Endothelial cell of umbilical vein (primary cell): ENCODE data around the gene TSSK6. TPM values are rescaled to one million over a fixed set of nuclear protein-coding genes. Genes with fewer than 3 reads are reported as not detected.

ENCODE experiments used
- BruUV-seq: library from RNA; stranded (reverse); fragments of 400-500 nt; replicated peaks from 2 replicates; lab custom pipeline; 2021; lab: Mats Ljungman, UMichigan
- CTCF ChIA-PET: fragments of 300-600, 350-600 bp; sonication (Branson Sonifier 250); formaldehyde crosslinking; loops from one replicate; lab custom pipeline; 2021; ENCODE audit warnings: antibody characterized with exemption, inconsistent platforms; lab: Charles Lee
- POLR2A ChIA-PET: fragments of 300-600, 350-600 bp; sonication (Branson Sonifier 250); formaldehyde crosslinking; loops from one replicate; lab custom pipeline; 2021; ENCODE audit warnings: antibody characterized with exemption, inconsistent platforms; lab: Charles Lee
- DNase-seq: peaks from one replicate; pipeline ENCODE4 v3.0.0-alpha.2; 2011; ENCODE audit warnings: low read depth, low spot score
- FAIRE-seq: peaks from 2 replicates; lab custom pipeline; 2011; peaks lifted over from hg19 to GRCh38; lab: Jason Lieb, UNC
- H2AFZ ChIP-seq: 2 replicates; pipeline ENCODE4 v1.6.0; 2012; ENCODE audit warnings: low read depth, low read length, control low read depth, inconsistent platforms
- H3K27ac ChIP-seq: 2 replicates; pipeline ENCODE4 v1.5.1; 2011; ENCODE audit warnings: low read depth, mild to moderate bottlenecking, control low read depth, low read length, moderate library complexity; ENCODE audit not compliant: insufficient read depth
- H3K27me3 ChIP-seq, 2 experiments: 2 replicates each; pipeline versions ENCODE4 v1.6.0 to v1.6.1; 2011; ENCODE audit warnings: low read length in 2 of 2, mixed read lengths in 1 of 2; ENCODE audit not compliant: control insufficient read depth in 2 of 2, insufficient read depth in 2 of 2
- H3K36me3 ChIP-seq, 2 experiments: 2 replicates in 1 of 2; 3 replicates in 1 of 2; pipeline ENCODE4 v1.5.1; 2011; ENCODE audit warnings: low read length in 2 of 2, mild to moderate bottlenecking in 1 of 2, moderate library complexity in 1 of 2; ENCODE audit not compliant: control insufficient read depth in 2 of 2, insufficient read depth in 2 of 2; ENCODE audit errors: extremely low read depth in 1 of 2
- H3K4me1 ChIP-seq: 3 replicates; pipeline ENCODE4 v1.5.1; 2011; ENCODE audit warnings: mild to moderate bottlenecking, low read length; ENCODE audit not compliant: control insufficient read depth, insufficient read depth; ENCODE audit errors: extremely low read depth
- H3K4me2 ChIP-seq: 2 replicates; pipeline ENCODE4 v1.6.1; 2011; ENCODE audit warnings: low read length, control low read depth, mixed read lengths; ENCODE audit not compliant: insufficient read depth
- H3K4me3 ChIP-seq, 3 experiments: fragments of 200-600 bp in 1 of 3; sonication (generic), shearing (Covaris generic) in 1 of 3; replicated peaks in 1 of 3; 2 replicates each; pipeline ENCODE4 v1.5.1; 2011 to 2016; ENCODE audit warnings: control low read depth in 3 of 3, low read length in 3 of 3, mild to moderate bottlenecking in 2 of 3, inconsistent platforms in 1 of 3, low read depth in 1 of 3, moderate library complexity in 1 of 3; ENCODE audit not compliant: insufficient read depth in 1 of 3
- H3K79me2 ChIP-seq: 2 replicates; pipeline ENCODE4 v1.6.0; 2012; ENCODE audit warnings: low read length, inconsistent platforms; ENCODE audit not compliant: control insufficient read depth, insufficient read depth
- H3K9ac ChIP-seq: replicated peaks from 2 replicates; pipeline ENCODE3; 2011; ENCODE audit warnings: low read length, control low read depth; ENCODE audit not compliant: insufficient read depth; ENCODE audit errors: extremely low read depth
- H3K9me1 ChIP-seq: replicated peaks from 3 replicates; pipeline ENCODE4 v1.6.0; 2011; ENCODE audit warnings: mild to moderate bottlenecking, low read length; ENCODE audit not compliant: control insufficient read depth, insufficient read depth; ENCODE audit errors: extremely low read depth
- H3K9me3 ChIP-seq: replicated peaks from 2 replicates; pipeline ENCODE4 v1.5.1; 2012; ENCODE audit warnings: low read length, inconsistent platforms; ENCODE audit not compliant: control insufficient read depth, insufficient read depth
- H4K20me1 ChIP-seq: replicated peaks from 2 replicates; pipeline ENCODE3; 2011; ENCODE audit warnings: mild to moderate bottlenecking, low read length; ENCODE audit not compliant: control insufficient read depth, insufficient read depth; ENCODE audit errors: extremely low read depth
- EZH2 ChIP-seq: IDR thresholded peaks from 2 replicates; pipeline ENCODE4 v1.6.1; 2012; ENCODE audit warnings: borderline replicate concordance, low read depth, mild to moderate bottlenecking, moderate library complexity, low read length, inconsistent platforms; ENCODE audit not compliant: severe bottlenecking
- FOS ChIP-seq: IDR thresholded peaks from 2 replicates; pipeline ENCODE4 v1.6.1; 2011; ENCODE audit warnings: mild to moderate bottlenecking, low read length, moderate library complexity, borderline replicate concordance; ENCODE audit not compliant: insufficient read depth
- GATA2 ChIP-seq: IDR thresholded peaks from 2 replicates; pipeline ENCODE4 v1.7.0; 2011; ENCODE audit warnings: low read depth, mild to moderate bottlenecking, moderate library complexity, mixed read lengths, low read length; ENCODE audit not compliant: insufficient read length, insufficient read depth
- JUN ChIP-seq: IDR thresholded peaks from 2 replicates; pipeline ENCODE4 v1.6.1; 2011; ENCODE audit warnings: borderline replicate concordance, low read depth; ENCODE audit not compliant: insufficient read length, insufficient read depth
- MYC ChIP-seq: IDR thresholded peaks from one replicate; pipeline ENCODE4 v1.6.1; 2011; ENCODE audit warnings: mild to moderate bottlenecking, low read depth, low read length
- POLR2A ChIP-seq: IDR thresholded peaks from 2 replicates; pipeline ENCODE4 v1.6.1; 2012; ENCODE audit warnings: low read depth, mild to moderate bottlenecking, control low read depth, low read length
- POLR2AphosphoS5 ChIP-seq: IDR thresholded peaks from 2 replicates; pipeline ENCODE4 v1.6.1; 2012; ENCODE audit warnings: low read depth, mild to moderate bottlenecking, control low read depth, low read length, moderate library complexity; ENCODE audit not compliant: insufficient read depth
- dilution Hi-C: fragments of 300-500 bp; cut with MboI; formaldehyde crosslinking; loops from one replicate; pipeline ENCODE4 v1.15.0; 2019; ENCODE audit warnings: low sequenced_read_pairs; ENCODE audit not compliant: extremely low pct_ligation_motif_present
- intact Hi-C: fragments of 100-400 bp; cut with micrococcal nuclease; formaldehyde crosslinking; loops from one replicate; pipeline ENCODE4 v1.10.0; 2022
- polyA plus RNA-seq, 4 experiments: library from polyadenylated mRNA; depleted of rRNA in 3 of 4; stranded (reverse) in 3 of 4; unstranded in 1 of 4; fragments of >200 nt; gene quantifications; 2 replicates each; pipeline versions ENCODE4 v1.2.1 to v1.2.3, GENCODE V29; 2011 to 2012; ENCODE audit warnings: missing spikeins in 1 of 4
- total RNA-seq: library from RNA; stranded (reverse); gene quantifications from 2 replicates; pipeline ENCODE4 v1.2.3, GENCODE V29; 2021
- TF ChIP-seq, protein P1 (sequence below): IDR thresholded peaks from 2 replicates; pipeline ENCODE4 v1.6.1; 2011; ENCODE audit not compliant: insufficient read depth, insufficient read length
- TF ChIP-seq, protein P2 (sequence below), 2 donors: IDR thresholded peaks; 1 replicate in 1 of 2; 2 replicates in 1 of 2; pipeline ENCODE4 v1.5.1; 2011; ENCODE audit warnings: low read length in 2 of 2, mild to moderate bottlenecking in 2 of 2, moderate library complexity in 2 of 2, control low read depth in 1 of 2, inconsistent platforms in 1 of 2, low read depth in 1 of 2; ENCODE audit not compliant: insufficient read depth in 1 of 2; ENCODE audit errors: extremely low read depth in 1 of 2

TSSK6 gene
- total and polyA plus RNA-seq, 2 donors (not counting 3 experiments of a cell fraction or from before 2014, with no cell fraction given): 0.76 to 0.82 TPM

DNA sequence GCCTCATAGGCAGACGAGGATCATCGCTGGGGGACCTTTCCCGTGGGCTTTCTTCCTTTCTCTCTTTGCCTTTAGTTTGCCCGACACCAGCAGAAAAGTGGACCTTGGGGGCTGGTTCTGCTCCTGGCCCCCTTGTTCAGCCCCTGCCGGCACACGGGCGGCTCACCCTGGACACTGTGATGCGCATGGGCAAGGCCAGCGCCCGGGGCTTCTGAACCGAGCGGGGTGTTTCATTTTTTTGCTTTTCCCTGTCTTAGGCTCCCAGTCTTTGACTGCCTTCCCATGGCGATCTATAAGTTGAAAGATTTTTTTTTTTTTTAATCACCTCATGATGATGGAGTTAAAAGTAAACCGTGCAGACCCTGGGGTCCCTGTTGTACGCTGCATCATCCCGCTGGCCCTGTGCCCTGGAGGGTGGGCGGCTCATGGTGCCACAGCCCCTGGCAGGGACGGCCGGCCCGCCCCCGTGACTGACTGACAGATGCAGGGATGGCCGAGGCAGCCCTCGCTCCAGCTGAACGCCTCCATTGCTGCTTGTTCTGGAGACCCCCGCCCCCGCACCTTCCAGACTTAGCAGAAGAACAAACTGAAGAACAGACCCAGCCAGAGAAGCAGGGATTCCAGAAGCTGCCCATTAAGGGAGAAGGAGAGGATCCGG, 9.6 kb downstream of the TSSK6 start:
- Histone ChIP-seq H3K27me3 (no peaks in the 10 kb centered on the region), H3K4me3 (no peak overlapping the region), H3K9ac (no peak overlapping the region), H3K79me2 (no peaks in the 10 kb centered on the region), H3K9me1 (no peaks in the 10 kb centered on the region), H3K4me2 (no peak overlapping the region), H3K9me3 (no peaks in the 10 kb centered on the region), H3K27ac (no peak overlapping the region), H3K4me1 (no peaks in the 10 kb centered on the region), H3K36me3 (peaks cover 20 to 41% of the 10 kb centered on the region in 2 experiments), H2AFZ (no peak overlapping the region), H4K20me1 (no peaks in the 10 kb centered on the region)
- no TSS peak for BruUV-seq
- intact Hi-C loops: no loop called here
- ChIA-PET POLR2A (no interaction called here), CTCF (no interaction called here)
- no peak for DNase-seq
- dilution Hi-C loops: no loop called here
- no peak for FAIRE-seq
- TF ChIP-seq MYC (no peak), POLR2A (no peak), JUN (no peak), EZH2 (no peak), POLR2AphosphoS5 (no peak), GATA2 (no peak), FOS (no peak)
- TF ChIP-seq, protein P1, sequence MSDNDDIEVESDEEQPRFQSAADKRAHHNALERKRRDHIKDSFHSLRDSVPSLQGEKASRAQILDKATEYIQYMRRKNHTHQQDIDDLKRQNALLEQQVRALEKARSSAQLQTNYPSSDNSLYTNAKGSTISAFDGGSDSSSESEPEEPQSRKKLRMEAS: no peak
- TF ChIP-seq, protein P2, sequence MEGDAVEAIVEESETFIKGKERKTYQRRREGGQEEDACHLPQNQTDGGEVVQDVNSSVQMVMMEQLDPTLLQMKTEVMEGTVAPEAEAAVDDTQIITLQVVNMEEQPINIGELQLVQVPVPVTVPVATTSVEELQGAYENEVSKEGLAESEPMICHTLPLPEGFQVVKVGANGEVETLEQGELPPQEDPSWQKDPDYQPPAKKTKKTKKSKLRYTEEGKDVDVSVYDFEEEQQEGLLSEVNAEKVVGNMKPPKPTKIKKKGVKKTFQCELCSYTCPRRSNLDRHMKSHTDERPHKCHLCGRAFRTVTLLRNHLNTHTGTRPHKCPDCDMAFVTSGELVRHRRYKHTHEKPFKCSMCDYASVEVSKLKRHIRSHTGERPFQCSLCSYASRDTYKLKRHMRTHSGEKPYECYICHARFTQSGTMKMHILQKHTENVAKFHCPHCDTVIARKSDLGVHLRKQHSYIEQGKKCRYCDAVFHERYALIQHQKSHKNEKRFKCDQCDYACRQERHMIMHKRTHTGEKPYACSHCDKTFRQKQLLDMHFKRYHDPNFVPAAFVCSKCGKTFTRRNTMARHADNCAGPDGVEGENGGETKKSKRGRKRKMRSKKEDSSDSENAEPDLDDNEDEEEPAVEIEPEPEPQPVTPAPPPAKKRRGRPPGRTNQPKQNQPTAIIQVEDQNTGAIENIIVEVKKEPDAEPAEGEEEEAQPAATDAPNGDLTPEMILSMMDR (IDR thresholded peaks at IDR 0.05; ENCODE audit: extremely low read depth in 1 of 2, insufficient read depth in 1 of 2, low read depth in 1 of 2, low read length in 2 of 2): no peak
